Measurements from ENCODE around the gene LRIT1.
"Not testable (repeated sequence)": the region's sequence is repeated elsewhere in the genome, so short reads cannot be mapped to it uniquely, and the experiment has no call there.

The LRIT1 gene

GRCh38 chr10:84288151-84288550 is 46.8 kb upstream of the LRIT1 start:
- Histone ChIP-seq H3K4me2 (ENCODE audit: insufficient read depth, low read length, poor library complexity, severe bottlenecking) (no peak overlapping the region), H2BK5ac (ENCODE audit: low read length) (no peak overlapping the region), H4K8ac (ENCODE audit: low read depth, low read length) (no peak overlapping the region), H3K4ac (ENCODE audit: low read length) (no peak overlapping the region), H3K18ac (ENCODE audit: low read length) (no peak overlapping the region), H3K79me1 (ENCODE audit: low read depth, low read length) (no peaks in the 10 kb centered on the region), H3K27ac (replicated peaks; ENCODE audit: low read length) (no peak overlapping the region), H2BK12ac (ENCODE audit: low read length) (no peak overlapping the region), H3K4me1 (ENCODE audit: control insufficient read depth in 2 of 2, insufficient read depth in 1 of 2, low read depth in 1 of 2, low read length in 2 of 2) (no peaks in the 10 kb centered on the region), H3K27me3 (ENCODE audit: control insufficient read depth in 3 of 3, insufficient read depth in 3 of 3, low read depth in 1 of 3, low read length in 3 of 3) (no peaks in the 10 kb centered on the region), H3K36me3 (replicated peaks in 1 of 2; ENCODE audit: control insufficient read depth in 2 of 2, insufficient read depth in 2 of 2, low read length in 2 of 2) (no peaks in the 10 kb centered on the region), H3K4me3 (ENCODE audit: low read length in 2 of 2) (no peak overlapping the region), H2AFZ (ENCODE audit: low read length) (no peak overlapping the region), H2AK5ac (ENCODE audit: low read depth, low read length) (no peak overlapping the region), H2BK15ac (ENCODE audit: low read length) (no peak overlapping the region), H3K9me3 (replicated peaks in 1 of 2; ENCODE audit: control insufficient read depth in 2 of 2, insufficient read depth in 1 of 2, low read depth in 1 of 2, low read length in 2 of 2) (no peaks in the 10 kb centered on the region), H4K91ac (ENCODE audit: low read depth, low read length, poor library complexity) (no peak overlapping the region), H3K14ac (ENCODE audit: low read length) (no peak overlapping the region), H3K9ac (ENCODE audit: low read depth, low read length, poor library complexity) (no peak overlapping the region), H3K23ac (ENCODE audit: low read depth, low read length, poor library complexity) (no peak overlapping the region), H2BK120ac (ENCODE audit: low read depth, low read length) (no peak overlapping the region)
- no peak for DNase-seq (ENCODE audit: low spot score)
- no CpG with 5 or more reads among the region's 1 CpG for WGBS, 2 donors (ENCODE audit: extremely low coverage in 2 of 2, insufficient read length in 2 of 2, insufficient replicate concordance in 1 of 2)

- no peak overlapping the region for H2AFZ ChIP-seq (ENCODE audit: low read length)
- no peak overlapping the region for H3K23ac ChIP-seq (ENCODE audit: low read depth, low read length, poor library complexity)
- H3K27ac ChIP-seq (replicated peaks; ENCODE audit: low read length) = no peak overlapping the region
- no peak overlapping the region for H3K4ac ChIP-seq (ENCODE audit: low read length)
- H2AK5ac ChIP-seq (ENCODE audit: low read depth, low read length) = no peak overlapping the region
- H3K27me3 ChIP-seq (ENCODE audit: control insufficient read depth in 3 of 3, insufficient read depth in 3 of 3, low read depth in 1 of 3, low read length in 3 of 3) = no peaks in the 10 kb centered on the region
- DNase-seq (ENCODE audit: low spot score) = no peak
- no peak overlapping the region for H3K4me2 ChIP-seq (ENCODE audit: insufficient read depth, low read length, poor library complexity, severe bottlenecking)
- no peaks in the 10 kb centered on the region for H3K4me1 ChIP-seq (ENCODE audit: control insufficient read depth in 2 of 2, insufficient read depth in 1 of 2, low read depth in 1 of 2, low read length in 2 of 2)
- no peaks in the 10 kb centered on the region for H3K79me1 ChIP-seq (ENCODE audit: low read depth, low read length)
- H3K4me3 ChIP-seq (ENCODE audit: low read length in 2 of 2) = no peak overlapping the region
- H2BK12ac ChIP-seq (ENCODE audit: low read length) = no peak overlapping the region
- no peaks in the 10 kb centered on the region for H3K36me3 ChIP-seq (replicated peaks in 1 of 2; ENCODE audit: control insufficient read depth in 2 of 2, insufficient read depth in 2 of 2, low read length in 2 of 2)
- H3K18ac ChIP-seq (ENCODE audit: low read length) = no peak overlapping the region
- H2BK5ac ChIP-seq (ENCODE audit: low read length) = no peak overlapping the region
- H3K14ac ChIP-seq (ENCODE audit: low read length) = no peak overlapping the region
- H3K9ac ChIP-seq (ENCODE audit: low read depth, low read length, poor library complexity) = no peak overlapping the region
- H4K91ac ChIP-seq (ENCODE audit: low read depth, low read length, poor library complexity) = no peak overlapping the region
- H2BK120ac ChIP-seq (ENCODE audit: low read depth, low read length) = no peak overlapping the region
- no peak overlapping the region for H2BK15ac ChIP-seq (ENCODE audit: low read length)
- no peaks in the 10 kb centered on the region for H3K9me3 ChIP-seq (replicated peaks in 1 of 2; ENCODE audit: control insufficient read depth in 2 of 2, insufficient read depth in 1 of 2, low read depth in 1 of 2, low read length in 2 of 2)
- H4K8ac ChIP-seq (ENCODE audit: low read depth, low read length) = no peak overlapping the region
Observed at GRCh38 chr10:84286695-84287094, 45.3 kb upstream of the LRIT1 start.

GRCh38 chr10:84279876-84280475 is 38.6 kb upstream of the LRIT1 start:
- H3K9me3 ChIP-seq (replicated peaks in 1 of 2; ENCODE audit: control insufficient read depth in 2 of 2, insufficient read depth in 1 of 2, low read depth in 1 of 2, low read length in 2 of 2); H4K91ac ChIP-seq (ENCODE audit: low read depth, low read length, poor library complexity); H4K8ac ChIP-seq (ENCODE audit: low read depth, low read length); H3K18ac ChIP-seq (ENCODE audit: low read length); H3K14ac ChIP-seq (ENCODE audit: low read length); H2BK120ac ChIP-seq (ENCODE audit: low read depth, low read length); H2AK5ac ChIP-seq (ENCODE audit: low read depth, low read length); H3K4ac ChIP-seq (ENCODE audit: low read length); H3K27me3 ChIP-seq (ENCODE audit: control insufficient read depth in 3 of 3, insufficient read depth in 3 of 3, low read depth in 1 of 3, low read length in 3 of 3); H3K4me2 ChIP-seq (ENCODE audit: insufficient read depth, low read length, poor library complexity, severe bottlenecking); H3K36me3 ChIP-seq (replicated peaks in 1 of 2; ENCODE audit: control insufficient read depth in 2 of 2, insufficient read depth in 2 of 2, low read length in 2 of 2); H3K27ac ChIP-seq (replicated peaks; ENCODE audit: low read length); H2BK12ac ChIP-seq (ENCODE audit: low read length); H2BK5ac ChIP-seq (ENCODE audit: low read length); H3K9ac ChIP-seq (ENCODE audit: low read depth, low read length, poor library complexity); H3K4me1 ChIP-seq (ENCODE audit: control insufficient read depth in 2 of 2, insufficient read depth in 1 of 2, low read depth in 1 of 2, low read length in 2 of 2); H2BK15ac ChIP-seq (ENCODE audit: low read length); H3K23ac ChIP-seq (ENCODE audit: low read depth, low read length, poor library complexity); DNase-seq (ENCODE audit: low spot score); H3K79me1 ChIP-seq (ENCODE audit: low read depth, low read length): not testable (repeated sequence)
- Histone ChIP-seq H2AFZ (ENCODE audit: low read length) (peak overlapping the region; percentile 82), H3K4me3 (ENCODE audit: low read length in 2 of 2) (peak overlapping the region in 1 of 2 donors; percentile 34)
- WGBS, 2 donors (ENCODE audit: extremely low coverage in 2 of 2, insufficient read length in 2 of 2, insufficient replicate concordance in 1 of 2) = no CpG with 5 or more reads among the region's 31 CpGs

GRCh38 chr10:84270708-84271107 is 29.4 kb upstream of the LRIT1 start:
- no peak overlapping the region for H4K91ac ChIP-seq (ENCODE audit: low read depth, low read length, poor library complexity)
- no CpG with 5 or more reads among the region's 1 CpG for WGBS, 2 donors (ENCODE audit: extremely low coverage in 2 of 2, insufficient read length in 2 of 2, insufficient replicate concordance in 1 of 2)
- H2BK12ac ChIP-seq (ENCODE audit: low read length) = no peak overlapping the region

More at GRCh38 chr10:84270708-84271107, 29.4 kb upstream of the LRIT1 start:
- no peak overlapping the region for H3K14ac ChIP-seq (ENCODE audit: low read length)
- H3K79me1 ChIP-seq (ENCODE audit: low read depth, low read length) = no peaks in the 10 kb centered on the region
- H2AK5ac ChIP-seq (ENCODE audit: low read depth, low read length) = no peak overlapping the region
- H3K9me3 ChIP-seq (replicated peaks in 1 of 2; ENCODE audit: control insufficient read depth in 2 of 2, insufficient read depth in 1 of 2, low read depth in 1 of 2, low read length in 2 of 2) = no peaks in the 10 kb centered on the region
- DNase-seq (ENCODE audit: low spot score) = no peak
- no peak overlapping the region for H3K23ac ChIP-seq (ENCODE audit: low read depth, low read length, poor library complexity)
- no peak overlapping the region for H3K4ac ChIP-seq (ENCODE audit: low read length)
- H3K27ac ChIP-seq (replicated peaks; ENCODE audit: low read length) = no peak overlapping the region
- peaks cover 1 to 3% of the 10 kb centered on the region in 2 donors for H3K4me1 ChIP-seq (ENCODE audit: control insufficient read depth in 2 of 2, insufficient read depth in 1 of 2, low read depth in 1 of 2, low read length in 2 of 2)
- H3K4me3 ChIP-seq (ENCODE audit: low read length in 2 of 2) = no peak overlapping the region
- no peak overlapping the region for H2BK15ac ChIP-seq (ENCODE audit: low read length)
- no peak overlapping the region for H3K18ac ChIP-seq (ENCODE audit: low read length)
- H3K4me2 ChIP-seq (ENCODE audit: insufficient read depth, low read length, poor library complexity, severe bottlenecking) = no peak overlapping the region
- no peak overlapping the region for H3K9ac ChIP-seq (ENCODE audit: low read depth, low read length, poor library complexity)
- H3K36me3 ChIP-seq (replicated peaks in 1 of 2; ENCODE audit: control insufficient read depth in 2 of 2, insufficient read depth in 2 of 2, low read length in 2 of 2) = no peaks in the 10 kb centered on the region
- H2BK120ac ChIP-seq (ENCODE audit: low read depth, low read length) = no peak overlapping the region
- no peak overlapping the region for H4K8ac ChIP-seq (ENCODE audit: low read depth, low read length)
- H3K27me3 ChIP-seq (ENCODE audit: control insufficient read depth in 3 of 3, insufficient read depth in 3 of 3, low read depth in 1 of 3, low read length in 3 of 3) = peaks cover 0 to 8% (median 0%) of the 10 kb centered on the region in 3 experiments
- no peak overlapping the region for H2AFZ ChIP-seq (ENCODE audit: low read length)
- H2BK5ac ChIP-seq (ENCODE audit: low read length) = no peak overlapping the region

Data from neuronal stem cell (in vitro differentiated cells).